Motor neuron (in vitro differentiated cells): ENCODE results near the gene OTX1. TPM values are rescaled to one million over a fixed set of nuclear protein-coding genes. Genes with fewer than 3 reads are reported as not detected.
"Not testable (repeated sequence)": the region's sequence is repeated elsewhere in the genome, so short reads cannot be mapped to it uniquely, and the experiment has no call there.

Experiments used
- ATAC-seq, 8 experiments: fragments of 200-7000 bp; cut with Tn5 transposase; replicated peaks in 6 of 8; 2 replicates each; pipeline ENCODE4 v1.8.0; 2021; ENCODE audit warnings: mild to moderate bottlenecking in 8 of 8, moderate library complexity in 8 of 8
- H3K27ac ChIP-seq, 2 donors: fragments of 250-450 bp; sonication (Bioruptor Pico); 2 replicates each; pipeline ENCODE4 v1.9.0; 2021; ENCODE audit warnings: antibody characterized with exemption in 2 of 2, mild to moderate bottlenecking in 2 of 2, moderate library complexity in 1 of 2
- H3K4me1 ChIP-seq, 2 donors: fragments of 250-450 bp; sonication (Bioruptor Pico); replicated peaks in 1 of 2; 2 replicates each; pipeline ENCODE4 v1.6.1; 2021; ENCODE audit warnings: antibody characterized with exemption in 2 of 2, mild to moderate bottlenecking in 2 of 2, moderate library complexity in 1 of 2
- H3K4me3 ChIP-seq, 5 donors: fragments of 250-450 bp; sonication (Bioruptor Pico); 2 replicates each; pipeline ENCODE4 v1.9.0; 2021; ENCODE audit warnings: antibody characterized with exemption in 5 of 5, mild to moderate bottlenecking in 5 of 5, moderate library complexity in 4 of 5
- WGBS, 10 experiments: fragments of 450-650 bp; shearing (Covaris generic); methylation state at CpG; one replicate each; pipeline ENCODE4 v1.0.0; 2022; 5-methylcytosine and 5-hydroxymethylcytosine counted together
- in situ Hi-C, 9 experiments: fragments of 400-800 bp; cut with MboI; loops; one replicate each; pipeline ENCODE4 v1.15.0; 2021; ENCODE audit warnings: low sequenced_read_pairs in 9 of 9, low pct_unique_long_range_greater_than_20kb in 2 of 9; ENCODE audit not compliant: unreplicated experiment in 9 of 9
- total RNA-seq, 8 experiments: library from RNA; unstranded; fragments of 300-600 nt; gene quantifications; 2 replicates each; pipeline versions ENCODE4 v1.2.3 to v1.2.4, GENCODE V29; 2022

OTX1 gene
- total RNA-seq: 1 to 10 TPM in 3 of 8 experiments, under 1 TPM in 5; 0.14 to 3.6 (median 0.51) TPM

- in situ Hi-C loops: no loop called here
- WGBS, 10 experiments: 0% methylated on average over 1 to 2 of the region's 73 CpGs; no CpG with 5 or more reads in 6 of the 10 experiments
- Histone ChIP-seq H3K4me3 (peak within 1 kb of the TSS; percentile 21 to 42 (median 33)), H3K27ac (no peak within 1 kb of the TSS), H3K4me1 (peaks cover 10 to 20% of the 10 kb centered on the region in 2 donors)
- ATAC-seq: peak; percentile 57 to 86 (median 76)
Measured at GRCh38 chr2:63050334-63051041, at the start of gene OTX1. OTX1 (plus strand) TSS chr2:63050830; CDS start chr2:63052991, 2,161 bp downstream.

- in situ Hi-C loops: loop anchor here in 1 of 9 experiments (25.0 kb wide), 1 partner anchor 214 kb away; no protein-coding TSS in a partner anchor
- no peak for ATAC-seq
- H3K27ac ChIP-seq: no peak overlapping the region
- no peak overlapping the region for H3K4me3 ChIP-seq
- H3K4me1 ChIP-seq: no peaks in the 10 kb centered on the region
Measured at GRCh38 chr2:63001576-63001975, 49.1 kb upstream of the OTX1 start.

GRCh38 chr2:63003351-63003750 lies 47.3 kb upstream of the OTX1 start:
- H3K4me3 ChIP-seq: no peak overlapping the region
- no peak overlapping the region for H3K27ac ChIP-seq
- WGBS, 10 experiments: 43 to 100% (median 89%) methylated on average over 1 to 4 of the region's 4 CpGs
- in situ Hi-C loops: loop anchor here in 1 of 9 experiments (25.0 kb wide), 1 partner anchor 216 kb away; no protein-coding TSS in a partner anchor
- ATAC-seq: no peak
- H3K4me1 ChIP-seq: no peaks in the 10 kb centered on the region

- Histone ChIP-seq H3K4me3 (no peak overlapping the region), H3K4me1 (no peaks in the 10 kb centered on the region), H3K27ac (no peak overlapping the region)
- in situ Hi-C loops: loop anchor here in 1 of 9 experiments (25.0 kb wide), 1 partner anchor 221 kb away; no protein-coding TSS in a partner anchor
- no peak for ATAC-seq
Measured at GRCh38 chr2:63007813-63008458, 42.7 kb upstream of the OTX1 start.

- no peak overlapping the region for H3K4me3 ChIP-seq
- H3K27ac ChIP-seq: no peak overlapping the region
- in situ Hi-C loops: loop anchor here in 1 of 9 experiments (25.0 kb wide), 1 partner anchor 222 kb away; no protein-coding TSS in a partner anchor
Measured at GRCh38 chr2:63008838-63009237, 41.8 kb upstream of the OTX1 start.

GRCh38 chr2:63009490-63009889 lies 41.1 kb upstream of the OTX1 start:
- no peak overlapping the region for H3K4me3 ChIP-seq
- ATAC-seq: peak in 1 of 8 experiments; percentile 41
- no peak overlapping the region for H3K27ac ChIP-seq
- no peaks in the 10 kb centered on the region for H3K4me1 ChIP-seq
- in situ Hi-C loops: loop anchor here in 1 of 9 experiments (25.0 kb wide), 1 partner anchor 222 kb away; no protein-coding TSS in a partner anchor

More at GRCh38 chr2:63008838-63009237, 41.8 kb upstream of the OTX1 start:
- ATAC-seq: no peak
- H3K4me1 ChIP-seq: no peaks in the 10 kb centered on the region
- WGBS, 10 experiments: 56 to 100% (median 80%) methylated on average over 1 of the region's 1 CpG; no CpG with 5 or more reads in 3 of the 10 experiments

- Histone ChIP-seq H3K27ac (no peak overlapping the region), H3K4me3 (no peak overlapping the region), H3K4me1 (no peaks in the 10 kb centered on the region)
- WGBS, 10 experiments: 50 to 100% (median 100%) methylated on average over 1 of the region's 1 CpG; no CpG with 5 or more reads in 1 of the 10 experiments
- ATAC-seq: no peak
- in situ Hi-C loops: loop anchor here in 1 of 9 experiments (25.0 kb wide), 1 partner anchor 225 kb away; no protein-coding TSS in a partner anchor
Measured at GRCh38 chr2:63012541-63012940, 38.1 kb upstream of the OTX1 start.

GRCh38 chr2:63013438-63013837 lies 37.2 kb upstream of the OTX1 start:
- no peak overlapping the region for H3K4me3 ChIP-seq
- in situ Hi-C loops: loop anchor here in 1 of 9 experiments (25.0 kb wide), 1 partner anchor 226 kb away; no protein-coding TSS in a partner anchor
- 7 to 100% (median 71%) methylated on average over 2 to 8 of the region's 8 CpGs for WGBS, 10 experiments

GRCh38 chr2:63015389-63015788 lies 35.2 kb upstream of the OTX1 start:
- H3K4me1 ChIP-seq: no peaks in the 10 kb centered on the region
- no peak overlapping the region for H3K27ac ChIP-seq
- WGBS, 10 experiments: 80 to 100% (median 95%) methylated on average over 2 to 3 of the region's 3 CpGs; no CpG with 5 or more reads in 1 of the 10 experiments
- in situ Hi-C loops: loop anchor here in 1 of 9 experiments (25.0 kb wide), 1 partner anchor 228 kb away; no protein-coding TSS in a partner anchor
- no peak overlapping the region for H3K4me3 ChIP-seq
- no peak for ATAC-seq

More at GRCh38 chr2:63013438-63013837, 37.2 kb upstream of the OTX1 start:
- Histone ChIP-seq H3K27ac (no peak overlapping the region), H3K4me1 (no peaks in the 10 kb centered on the region)
- no peak for ATAC-seq

GRCh38 chr2:63018439-63018838 lies 32.2 kb upstream of the OTX1 start:
- 61 to 100% (median 92%) methylated on average over 1 to 2 of the region's 2 CpGs for WGBS, 10 experiments
- no peaks in the 10 kb centered on the region for H3K4me1 ChIP-seq
- no peak overlapping the region for H3K27ac ChIP-seq
- no peak overlapping the region for H3K4me3 ChIP-seq
- in situ Hi-C loops: loop anchor here in 1 of 9 experiments (25.0 kb wide), 1 partner anchor 231 kb away; no protein-coding TSS in a partner anchor
- no peak for ATAC-seq

- H3K27ac ChIP-seq, H3K4me1 ChIP-seq, ATAC-seq, H3K4me3 ChIP-seq: not testable (repeated sequence)
- in situ Hi-C loops: loop anchor here in 1 of 9 experiments (25.0 kb wide), 1 partner anchor 232 kb away; no protein-coding TSS in a partner anchor
- no CpG with 5 or more reads among the region's 8 CpGs for WGBS, 10 experiments
Measured at GRCh38 chr2:63019686-63020085, 30.9 kb upstream of the OTX1 start.

GRCh38 chr2:63023444-63023843 lies 27.2 kb upstream of the OTX1 start:
- no peak overlapping the region for H3K4me3 ChIP-seq
- no peaks in the 10 kb centered on the region for H3K4me1 ChIP-seq
- WGBS, 10 experiments: 0 to 67% (median 0%) methylated on average over 1 of the region's 1 CpG; no CpG with 5 or more reads in 3 of the 10 experiments
- in situ Hi-C loops: loop anchor here in 1 of 9 experiments (25.0 kb wide), 1 partner anchor 236 kb away; no protein-coding TSS in a partner anchor
- ATAC-seq: peak in 3 of 8 experiments; percentile 52 to 86 (median 62)
- H3K27ac ChIP-seq: no peak overlapping the region

GRCh38 chr2:63027220-63027619 lies 23.4 kb upstream of the OTX1 start:
- 80 to 100% (median 100%) methylated on average over 1 to 2 of the region's 2 CpGs; no CpG with 5 or more reads in 3 of the 10 experiments for WGBS, 10 experiments
- H3K4me3 ChIP-seq: no peak overlapping the region
- in situ Hi-C loops: loop anchor here in 1 of 9 experiments (25.0 kb wide), 1 partner anchor 215 kb away; no protein-coding TSS in a partner anchor
- ATAC-seq: no peak
- no peaks in the 10 kb centered on the region for H3K4me1 ChIP-seq
- H3K27ac ChIP-seq: no peak overlapping the region
